CD4-positive, alpha-beta T cell treated with Interleukin-4 for 4 hours (primary cell): ENCODE results near the gene RPP40.
"Not testable (repeated sequence)": the region's sequence is repeated elsewhere in the genome, so short reads cannot be mapped to it uniquely, and the experiment has no call there.

ENCODE experiments used
- DNase-seq: peaks from one replicate; pipeline ENCODE4 v3.0.0-alpha.2; 2020

Gene RPP40

GRCh38 chr6:5003604-5004372, at the start of gene RPP40:
RPP40 (minus strand) TSS chr6:5004037; CDS start chr6:5004002, 35 bp downstream.
- peak; percentile 98 for DNase-seq

- DNase-seq, result no peak
Observed at GRCh38 chr6:5053038-5053437, 49.2 kb upstream of the RPP40 start.

- DNase-seq, result no peak
Observed at GRCh38 chr6:5051394-5051793, 47.6 kb upstream of the RPP40 start.

- no peak for DNase-seq
Observed at GRCh38 chr6:5050009-5050408, 46.2 kb upstream of the RPP40 start.

GRCh38 chr6:5046430-5046829, 42.6 kb upstream of the RPP40 start:
- no peak for DNase-seq

GRCh38 chr6:5045416-5045815, 41.6 kb upstream of the RPP40 start:
- no peak for DNase-seq

- DNase-seq, result no peak
Observed at GRCh38 chr6:5044866-5045265, 41.0 kb upstream of the RPP40 start.

- DNase-seq, result no peak
Observed at GRCh38 chr6:5042436-5042835, 38.6 kb upstream of the RPP40 start.

GRCh38 chr6:5041955-5042354, 38.1 kb upstream of the RPP40 start:
- DNase-seq, result no peak

- no peak for DNase-seq
Observed at GRCh38 chr6:5036269-5036668, 32.4 kb upstream of the RPP40 start.

- no peak for DNase-seq
Observed at GRCh38 chr6:5034736-5035135, 30.9 kb upstream of the RPP40 start.

GRCh38 chr6:5034328-5034727, 30.5 kb upstream of the RPP40 start:
- DNase-seq, result no peak

GRCh38 chr6:5033214-5033904, 29.5 kb upstream of the RPP40 start:
- not testable (repeated sequence) for DNase-seq

- not testable (repeated sequence) for DNase-seq
Observed at GRCh38 chr6:5032706-5033105, 28.9 kb upstream of the RPP40 start.

- DNase-seq, result no peak
Observed at GRCh38 chr6:5031150-5031549, 27.3 kb upstream of the RPP40 start.

GRCh38 chr6:5030596-5031136, 26.8 kb upstream of the RPP40 start:
- DNase-seq, result peak; percentile 62

GRCh38 chr6:5029609-5030008, 25.8 kb upstream of the RPP40 start:
- DNase-seq, result no peak

- DNase-seq, result no peak
Observed at GRCh38 chr6:5028921-5029320, 25.1 kb upstream of the RPP40 start.

GRCh38 chr6:5028301-5028700, 24.5 kb upstream of the RPP40 start:
- no peak for DNase-seq

GRCh38 chr6:5025911-5026819, 22.3 kb upstream of the RPP40 start:
- DNase-seq, result no peak

- DNase-seq, result no peak
Observed at GRCh38 chr6:5023923-5024322, 20.1 kb upstream of the RPP40 start.

GRCh38 chr6:5020142-5020541, 16.3 kb upstream of the RPP40 start:
- no peak for DNase-seq

- DNase-seq, result no peak
Observed at GRCh38 chr6:5014072-5014561, 10.3 kb upstream of the RPP40 start.
